NCI-H345 treated with DMSO at 0.1 percent for 48 hours (cell line): ENCODE measurements around the gene SMARCA4.

ENCODE experiments used
- DNase-seq: peaks from one replicate; lab custom pipeline; 2025; ENCODE audit not compliant: unreplicated experiment; lab: John Stamatoyannopoulos, UW

The SMARCA4 gene

DNA sequence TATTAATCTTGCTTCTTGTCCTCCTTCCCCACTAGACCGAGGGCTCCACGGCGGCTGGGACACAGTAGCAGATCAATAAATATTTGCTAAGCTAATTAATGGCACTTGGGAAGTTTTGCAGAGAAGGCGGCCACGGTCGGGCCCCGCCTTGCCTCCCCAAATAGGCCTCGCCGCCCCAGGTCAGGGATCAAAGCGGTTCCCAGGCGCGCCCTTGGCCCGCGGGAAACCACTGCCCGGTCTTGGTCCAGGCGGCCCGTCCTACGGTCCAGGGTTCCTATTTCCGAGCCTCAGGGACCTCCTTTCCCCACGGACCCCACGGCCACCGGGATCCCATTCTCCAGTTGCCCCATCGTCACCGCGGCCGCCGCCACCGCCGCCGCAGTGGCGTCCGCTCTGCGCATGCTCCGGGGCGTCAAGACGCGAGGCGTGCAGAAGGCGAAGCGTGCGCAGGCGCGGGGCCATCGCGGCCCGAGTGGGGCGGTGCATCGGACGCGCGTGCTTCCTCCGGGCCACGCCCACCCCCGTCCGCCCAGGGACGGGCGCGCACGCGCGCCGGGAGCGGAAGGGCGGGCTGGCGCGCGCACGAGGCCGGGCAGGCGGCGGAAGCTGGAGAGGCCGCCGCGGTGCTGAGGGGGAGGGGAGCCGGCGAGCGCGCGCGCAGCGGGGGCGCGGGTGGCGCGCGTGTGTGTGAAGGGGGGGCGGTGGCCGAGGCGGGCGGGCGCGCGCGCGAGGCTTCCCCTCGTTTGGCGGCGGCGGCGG is at the start of gene SMARCA4:
Gene SMARCA4 (plus strand): TSS at position 717 of the 759 bp plus-strand sequence. CDS start 23,122 bp downstream, outside the sequence.
- DNase-seq, result peak; percentile 90

DNA sequence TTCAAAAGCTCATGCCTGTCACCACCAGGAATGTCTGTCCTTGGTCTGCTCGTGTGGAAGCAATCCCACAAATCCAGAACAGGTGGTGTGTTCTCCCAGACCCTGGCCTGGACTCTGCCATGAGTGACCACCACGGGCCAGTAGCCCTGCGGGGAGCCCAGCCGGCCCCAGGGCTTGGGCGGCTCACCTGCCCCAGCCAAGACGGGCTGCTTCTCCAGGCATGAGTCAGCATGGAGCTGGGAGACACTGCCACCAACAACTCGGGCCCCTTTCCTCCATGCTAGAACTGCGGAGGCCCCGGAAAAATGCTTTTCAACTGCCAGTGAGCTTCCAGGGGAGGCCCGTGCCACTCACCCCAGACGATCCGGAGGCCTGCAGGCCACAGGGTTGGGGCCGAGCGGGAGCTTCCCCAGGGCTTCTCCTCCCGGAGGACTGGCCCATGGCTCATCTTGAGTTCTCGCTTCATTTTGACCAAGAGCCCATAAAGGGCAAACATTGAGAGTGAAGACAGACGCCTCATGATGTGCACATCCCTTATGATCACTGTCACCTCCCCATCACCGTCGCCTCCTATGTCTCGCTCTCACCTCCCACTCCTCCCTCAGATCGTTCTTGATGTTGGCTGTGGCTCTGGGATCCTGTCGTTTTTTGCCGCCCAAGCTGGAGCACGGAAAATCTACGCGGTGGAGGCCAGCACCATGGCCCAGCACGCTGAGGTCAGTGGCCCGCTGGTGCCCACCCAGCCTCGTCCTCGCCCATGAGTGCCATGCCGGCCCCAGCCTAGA is 49.1 kb upstream of the SMARCA4 start:
- DNase-seq, result no peak

DNA sequence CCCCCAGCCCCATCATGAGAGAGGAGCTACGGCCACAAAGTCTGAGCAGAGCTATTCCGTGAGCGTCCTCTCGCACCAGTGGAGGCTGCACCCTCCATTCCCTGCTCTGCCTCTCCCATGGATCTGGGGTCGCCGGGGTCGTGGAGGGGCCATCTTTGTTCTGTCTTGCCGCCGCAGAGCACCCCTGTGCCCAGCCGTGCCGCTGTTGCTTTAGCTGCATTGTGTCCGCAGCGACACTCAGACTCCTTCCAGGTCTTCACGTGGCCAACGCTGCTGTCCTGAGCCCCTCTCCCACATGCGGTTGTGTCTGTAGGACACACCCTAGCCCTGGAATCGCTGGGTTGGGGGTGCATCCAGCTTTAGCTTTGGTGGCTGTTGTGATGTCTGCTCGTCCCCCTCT is 48.2 kb upstream of the SMARCA4 start:
- no peak for DNase-seq

DNA sequence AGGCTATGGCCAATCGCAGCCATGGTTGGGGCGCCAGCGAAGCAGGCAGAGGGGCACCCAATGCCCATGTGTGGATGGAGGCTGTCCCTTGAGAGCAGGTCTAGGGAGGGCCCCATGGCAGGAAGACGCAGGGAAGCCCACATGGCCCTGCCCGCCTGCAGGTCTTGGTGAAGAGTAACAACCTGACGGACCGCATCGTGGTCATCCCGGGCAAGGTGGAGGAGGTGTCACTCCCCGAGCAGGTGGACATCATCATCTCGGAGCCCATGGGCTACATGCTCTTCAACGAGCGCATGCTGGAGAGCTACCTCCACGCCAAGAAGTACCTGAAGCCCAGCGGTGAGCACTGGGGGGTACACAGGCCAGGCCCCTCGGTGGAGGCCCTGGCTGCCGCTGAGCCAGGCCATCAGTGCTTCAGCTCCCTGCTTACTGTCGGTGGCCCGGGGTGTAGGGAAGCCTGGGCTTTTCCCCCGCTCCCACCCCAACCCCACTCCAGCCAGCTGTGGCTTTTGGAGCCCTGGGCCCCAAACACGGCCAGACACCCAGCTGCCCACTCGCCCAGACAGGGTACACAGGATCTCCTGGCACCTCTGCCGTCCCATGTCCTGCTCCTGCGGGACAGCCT is 47.0 kb upstream of the SMARCA4 start:
- DNase-seq, result no peak

DNA sequence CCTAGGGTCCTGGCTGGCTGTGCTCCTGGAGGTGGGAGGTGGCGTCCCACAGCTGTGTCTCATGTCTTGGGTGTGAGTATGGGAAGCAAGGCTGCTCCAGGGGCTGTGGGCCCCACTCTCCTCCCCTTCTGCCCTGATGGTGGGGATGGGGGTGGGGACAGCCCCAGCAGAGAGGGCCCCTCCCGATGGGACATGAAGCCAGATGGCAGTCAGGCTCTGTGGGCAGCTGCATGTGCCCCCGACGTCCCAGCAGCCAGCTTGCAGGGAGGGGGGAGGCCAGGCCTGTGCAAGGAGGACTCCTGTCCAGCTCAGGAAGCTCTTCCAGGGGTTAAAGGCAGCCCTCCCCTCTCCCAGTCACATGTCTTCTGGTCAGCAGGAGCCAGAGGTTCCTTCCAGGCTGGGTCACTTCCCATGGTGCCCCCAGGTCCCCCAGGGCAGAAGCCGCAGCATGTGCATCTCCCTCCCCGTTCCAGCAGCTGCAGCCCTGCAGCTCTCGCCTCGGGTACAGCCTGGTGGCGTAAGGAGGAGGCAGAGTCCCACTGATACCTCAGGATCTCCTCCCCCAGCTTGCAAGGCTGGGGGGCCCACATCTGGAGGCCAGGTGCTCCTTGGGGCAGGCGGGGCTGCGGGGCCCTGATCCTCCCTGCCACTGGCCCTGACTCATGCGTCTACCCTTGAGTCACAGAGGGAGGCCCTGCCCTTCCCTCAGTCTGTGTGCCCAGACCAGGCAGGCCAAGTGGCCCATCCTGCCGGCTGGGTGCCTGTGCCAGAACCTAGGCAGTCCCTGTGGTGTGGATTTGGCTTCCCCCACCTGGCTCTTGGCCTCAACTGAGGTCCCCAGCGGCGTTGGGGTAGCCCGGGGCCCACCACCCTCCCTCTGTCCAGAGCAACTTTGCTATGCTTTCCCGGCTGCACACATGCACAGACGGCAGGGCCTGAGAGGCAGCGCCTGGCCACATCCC is 45.4 kb upstream of the SMARCA4 start:
- no peak for DNase-seq

DNA sequence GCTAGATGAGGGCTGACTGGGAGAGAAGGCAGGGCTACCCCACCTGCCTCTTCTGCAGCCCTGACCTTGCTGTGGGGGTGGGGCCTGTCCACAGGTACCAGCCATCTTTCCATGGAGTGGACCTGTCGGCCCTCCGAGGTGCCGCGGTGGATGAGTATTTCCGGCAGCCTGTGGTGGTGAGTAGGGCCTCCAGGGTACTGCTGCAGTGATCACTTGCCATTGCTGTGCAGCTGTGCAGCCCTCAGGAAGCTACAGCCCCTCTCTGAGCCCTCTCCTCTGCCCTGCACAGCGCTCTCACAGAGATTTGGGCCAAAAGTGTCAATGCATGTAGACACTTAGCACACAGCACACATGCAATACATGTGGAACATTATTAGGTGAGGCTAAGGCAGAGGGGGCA is 44.2 kb upstream of the SMARCA4 start:
- no peak for DNase-seq

DNA sequence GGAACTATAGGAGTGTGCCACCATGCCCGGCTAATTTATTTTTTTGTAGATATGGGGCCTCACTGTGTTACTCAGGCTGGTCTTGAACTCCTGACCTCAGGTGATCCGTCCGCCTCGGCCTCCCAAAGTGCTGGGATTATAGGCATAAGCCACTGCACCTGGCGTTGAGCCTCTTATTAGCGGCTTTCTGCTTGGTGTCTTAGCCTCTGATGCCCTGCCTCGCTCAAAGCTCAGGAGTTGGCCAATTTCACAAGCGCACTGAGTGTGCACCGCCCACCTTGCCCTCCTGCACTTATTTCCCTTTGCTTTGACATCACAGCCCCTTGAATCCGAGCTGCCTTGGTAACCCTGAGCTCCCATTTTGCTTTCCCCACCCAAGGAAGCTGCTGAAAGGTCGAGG is 42.5 kb upstream of the SMARCA4 start:
- no peak for DNase-seq

DNA sequence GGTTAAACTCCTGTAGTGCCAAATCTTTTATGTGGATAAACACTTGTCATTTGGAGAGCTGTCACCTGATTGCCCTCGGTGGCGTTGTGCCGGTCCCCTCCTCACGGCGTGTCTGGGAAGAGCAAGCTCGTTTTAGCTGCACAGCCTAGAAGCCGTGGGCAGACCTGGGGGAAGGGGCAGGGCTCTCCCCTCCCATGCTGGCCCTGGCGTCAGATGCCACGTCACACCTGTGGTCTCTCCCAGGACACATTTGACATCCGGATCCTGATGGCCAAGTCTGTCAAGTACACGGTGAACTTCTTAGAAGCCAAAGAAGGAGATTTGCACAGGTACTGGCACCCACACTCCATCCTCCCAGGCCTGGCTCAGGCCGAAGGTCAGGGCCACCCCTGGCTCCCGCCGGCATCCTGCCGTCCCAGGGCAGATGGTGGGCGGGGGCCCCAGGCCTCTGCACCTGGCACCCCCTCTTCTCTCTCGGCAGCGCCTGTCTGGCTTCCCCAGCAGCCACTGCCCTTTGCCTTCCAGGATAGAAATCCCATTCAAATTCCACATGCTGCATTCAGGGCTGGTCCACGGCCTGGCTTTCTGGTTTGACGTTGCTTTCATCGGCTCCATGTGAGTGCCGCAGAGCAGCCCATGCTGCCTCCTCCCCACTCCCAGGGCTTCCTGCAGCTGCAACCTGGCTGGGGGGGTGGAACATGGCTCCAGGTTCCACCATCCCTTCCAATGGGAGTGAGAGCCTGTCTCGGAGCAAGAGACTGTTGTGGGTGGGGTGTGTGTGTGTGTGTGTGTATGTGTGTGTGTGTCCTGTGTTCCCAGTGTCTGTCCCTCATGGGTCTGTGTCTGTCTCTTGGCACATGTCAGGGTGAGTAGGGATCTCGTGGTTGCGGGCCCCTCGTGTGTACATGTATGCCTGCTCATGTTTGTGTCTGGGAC is 41.2 kb upstream of the SMARCA4 start:
- no peak for DNase-seq

DNA sequence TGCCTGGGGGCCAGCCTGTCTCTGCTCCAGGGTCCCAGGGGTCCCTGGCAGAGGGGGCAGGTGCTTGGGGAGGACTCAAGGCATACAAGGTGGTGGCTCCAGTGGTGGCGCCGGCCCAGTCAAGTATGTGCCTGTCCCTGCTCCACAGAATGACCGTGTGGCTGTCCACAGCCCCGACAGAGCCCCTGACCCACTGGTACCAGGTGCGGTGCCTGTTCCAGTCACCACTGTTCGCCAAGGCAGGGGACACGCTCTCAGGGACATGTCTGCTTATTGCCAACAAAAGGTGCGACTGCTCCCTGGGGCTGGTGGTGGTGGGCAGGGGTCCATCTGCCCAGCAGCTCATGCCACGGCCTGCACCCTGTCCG is 40.6 kb upstream of the SMARCA4 start:
- no peak for DNase-seq

DNA sequence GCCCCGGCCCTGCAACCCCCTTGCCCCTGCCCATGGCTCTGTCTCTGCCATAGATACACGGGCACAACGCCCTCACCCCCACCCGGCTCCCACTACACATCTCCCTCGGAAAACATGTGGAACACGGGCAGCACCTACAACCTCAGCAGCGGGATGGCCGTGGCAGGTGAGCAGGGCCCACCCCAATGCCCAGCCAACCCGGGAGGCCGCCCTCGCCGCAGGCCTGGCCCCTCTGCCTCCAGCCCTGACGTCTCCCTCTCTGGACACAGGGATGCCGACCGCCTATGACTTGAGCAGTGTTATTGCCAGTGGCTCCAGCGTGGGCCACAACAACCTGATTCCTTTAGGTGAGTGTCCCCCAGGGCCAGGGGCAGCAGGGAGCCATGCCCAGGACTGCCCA is 40.0 kb upstream of the SMARCA4 start:
- DNase-seq, result no peak

DNA sequence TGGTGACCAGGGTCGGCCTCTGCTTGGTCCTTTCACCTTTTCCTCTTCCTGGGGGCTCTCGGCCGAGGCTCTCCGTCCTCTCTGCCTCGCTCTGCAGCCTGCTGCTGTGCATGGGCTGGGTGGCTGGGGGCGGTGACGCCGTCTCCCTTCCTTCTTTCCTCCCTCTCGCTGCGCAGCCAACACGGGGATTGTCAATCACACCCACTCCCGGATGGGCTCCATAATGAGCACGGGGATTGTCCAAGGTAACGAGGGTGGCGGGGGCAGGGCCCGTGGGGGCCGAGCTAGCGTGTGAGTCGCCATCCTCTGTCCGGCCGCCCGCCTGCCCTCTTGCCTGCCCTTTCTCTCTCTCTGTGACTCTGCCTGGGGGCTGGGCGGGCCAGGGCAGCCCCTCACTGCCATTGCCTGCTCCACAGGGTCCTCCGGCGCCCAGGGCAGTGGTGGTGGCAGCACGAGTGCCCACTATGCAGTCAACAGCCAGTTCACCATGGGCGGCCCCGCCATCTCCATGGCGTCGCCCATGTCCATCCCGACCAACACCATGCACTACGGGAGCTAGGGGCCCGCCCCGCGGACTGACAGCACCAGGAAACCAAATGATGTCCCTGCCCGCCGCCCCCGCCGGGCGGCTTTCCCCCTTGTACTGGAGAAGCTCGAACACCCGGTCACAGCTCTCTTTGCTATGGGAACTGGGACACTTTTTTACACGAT is 39.5 kb upstream of the SMARCA4 start:
- no peak for DNase-seq

DNA sequence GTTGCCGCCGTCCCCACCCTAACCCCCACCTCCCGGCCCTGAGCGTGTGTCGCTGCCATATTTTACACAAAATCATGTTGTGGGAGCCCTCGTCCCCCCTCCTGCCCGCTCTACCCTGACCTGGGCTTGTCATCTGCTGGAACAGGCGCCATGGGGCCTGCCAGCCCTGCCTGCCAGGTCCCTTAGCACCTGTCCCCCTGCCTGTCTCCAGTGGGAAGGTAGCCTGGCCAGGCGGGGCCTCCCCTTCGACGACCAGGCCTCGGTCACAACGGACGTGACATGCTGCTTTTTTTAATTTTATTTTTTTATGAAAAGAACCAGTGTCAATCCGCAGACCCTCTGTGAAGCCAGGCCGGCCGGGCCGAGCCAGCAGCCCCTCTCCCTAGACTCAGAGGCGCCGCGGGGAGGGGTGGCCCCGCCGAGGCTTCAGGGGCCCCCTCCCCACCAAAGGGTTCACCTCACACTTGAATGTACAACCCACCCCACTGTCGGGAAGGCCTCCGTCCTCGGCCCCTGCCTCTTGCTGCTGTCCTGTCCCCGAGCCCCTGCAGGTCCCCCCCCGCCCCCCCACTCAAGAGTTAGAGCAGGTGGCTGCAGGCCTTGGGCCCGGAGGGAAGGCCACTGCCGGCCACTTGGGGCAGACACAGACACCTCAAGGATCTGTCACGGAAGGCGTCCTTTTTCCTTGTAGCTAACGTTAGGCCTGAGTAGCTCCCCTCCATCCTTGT is 38.8 kb upstream of the SMARCA4 start:
- DNase-seq, result no peak

DNA sequence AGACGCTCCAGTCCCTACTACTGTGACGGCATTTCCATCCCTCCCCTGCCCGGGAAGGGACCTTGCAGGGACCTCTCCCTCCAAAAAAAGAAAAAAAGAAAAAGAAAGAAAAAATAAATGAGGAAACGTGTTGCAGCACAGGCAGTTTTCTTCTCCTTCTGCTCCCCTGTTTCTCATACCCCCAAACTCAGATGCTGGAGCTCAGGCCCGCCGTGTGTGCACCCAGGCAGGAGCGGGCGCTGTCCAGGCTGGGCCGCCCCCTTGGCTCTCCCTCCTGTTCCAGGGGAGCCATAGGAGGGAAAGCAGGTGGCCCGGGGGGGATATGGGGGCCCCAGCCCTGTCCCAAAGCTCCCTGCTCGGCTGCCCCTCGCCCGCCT is 38.2 kb upstream of the SMARCA4 start:
- DNase-seq, result no peak

DNA sequence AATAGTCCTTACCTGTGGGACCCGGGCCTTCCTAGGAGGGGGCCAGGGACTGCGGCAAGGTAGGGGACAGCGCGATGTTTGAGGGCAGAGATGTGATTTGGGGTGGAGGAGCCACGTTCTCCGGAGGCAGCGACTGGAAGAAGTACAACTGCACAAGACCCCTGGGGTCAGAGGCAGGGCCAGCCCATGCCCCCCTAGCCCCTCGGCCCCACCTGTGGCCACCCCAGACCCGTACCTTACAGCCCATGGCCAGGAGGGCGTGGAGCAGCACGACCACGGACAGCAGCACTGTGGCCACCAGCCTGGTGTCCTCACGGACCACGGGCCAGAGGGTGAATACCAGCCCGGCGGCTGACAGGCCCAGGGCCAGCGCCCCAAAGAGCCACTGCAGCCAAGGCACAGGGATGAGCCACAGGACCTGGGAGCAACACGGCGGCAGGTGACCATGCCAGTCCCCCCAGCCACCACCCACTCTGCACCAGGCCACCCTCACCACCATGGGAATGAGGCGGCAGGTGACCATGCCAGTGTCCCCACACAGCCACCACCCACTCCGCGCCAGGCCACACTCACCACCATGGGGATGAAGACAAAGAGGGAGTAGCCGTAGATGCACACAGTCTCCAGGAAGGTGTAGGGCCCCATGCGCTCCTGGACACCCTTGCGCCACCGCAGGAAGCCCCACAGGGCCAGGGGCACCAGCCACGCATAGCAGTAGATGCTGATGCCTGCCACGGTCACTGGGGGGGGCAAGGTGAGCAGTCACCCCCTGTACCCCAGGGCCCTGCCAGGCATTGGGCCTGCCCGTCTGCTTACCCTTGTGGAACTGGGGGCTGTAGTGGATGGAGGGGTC is 37.3 kb upstream of the SMARCA4 start:
- no peak for DNase-seq

DNA sequence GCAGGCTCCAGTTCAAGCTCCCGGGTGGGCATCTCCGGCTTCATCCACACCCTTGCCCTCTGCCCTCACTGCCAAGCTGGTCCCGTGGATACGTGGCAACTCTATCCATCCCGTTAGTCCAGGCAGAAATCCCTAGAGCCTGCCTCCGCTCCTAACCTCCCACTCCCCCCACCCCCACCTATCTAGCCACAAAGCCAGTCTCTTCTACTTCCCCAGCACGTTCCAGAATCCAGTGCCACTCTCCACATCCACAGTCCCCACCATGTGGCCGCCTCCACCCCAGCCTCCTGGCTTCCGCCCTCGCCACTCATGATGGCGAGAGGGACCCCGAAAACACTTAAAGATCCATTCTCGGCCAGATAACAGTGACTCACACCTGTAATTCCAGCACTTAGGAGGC is 36.2 kb upstream of the SMARCA4 start:
- no peak for DNase-seq

DNA sequence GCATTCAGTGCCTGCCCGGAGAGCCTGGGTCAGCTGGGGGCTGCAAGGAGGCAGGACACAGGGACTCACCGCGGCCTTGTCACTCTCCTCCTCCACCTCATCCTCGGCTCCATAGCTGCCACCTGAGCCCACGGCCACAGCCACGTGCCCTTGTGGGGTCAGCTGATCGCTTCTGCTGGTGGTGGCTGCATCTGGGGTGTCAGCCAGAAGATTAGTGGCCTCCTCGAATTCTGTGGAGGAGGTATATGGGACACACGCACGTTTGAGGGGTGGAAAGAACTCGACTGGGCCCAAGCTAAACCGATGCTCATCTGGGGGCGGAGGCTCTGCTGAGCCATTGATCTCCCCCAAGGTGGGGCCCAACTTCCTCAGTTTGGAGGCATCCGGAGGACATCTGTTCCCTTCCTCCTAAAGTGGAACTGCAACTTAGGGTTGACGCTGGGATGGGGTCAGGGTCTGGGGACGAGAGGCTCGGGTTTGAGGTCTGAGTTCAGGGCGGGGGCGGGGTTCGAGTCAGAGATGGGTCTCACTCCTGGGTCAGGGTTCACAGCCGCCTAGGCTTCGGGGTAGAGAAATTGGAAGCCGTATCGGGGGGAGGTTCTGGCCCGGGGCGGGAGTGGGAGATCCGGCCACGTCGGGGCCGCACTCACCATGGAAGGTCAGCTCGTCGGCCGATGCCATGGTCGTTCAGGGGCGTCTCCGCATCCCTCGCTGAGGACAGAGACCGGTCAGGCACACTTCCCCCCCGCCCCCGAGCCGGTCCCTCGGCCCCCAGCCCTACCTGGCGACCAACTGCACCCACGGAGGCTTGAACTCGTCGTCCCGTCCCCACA is 32.9 kb upstream of the SMARCA4 start:
- no peak for DNase-seq
